Measurements from ENCODE around the gene STXBP2. TPM values are rescaled to one million over a fixed set of nuclear protein-coding genes. Genes with fewer than 3 reads are reported as not detected.

Gene STXBP2
- total RNA-seq, 1 donor from 2014 or later = 32.8 TPM

DNA sequence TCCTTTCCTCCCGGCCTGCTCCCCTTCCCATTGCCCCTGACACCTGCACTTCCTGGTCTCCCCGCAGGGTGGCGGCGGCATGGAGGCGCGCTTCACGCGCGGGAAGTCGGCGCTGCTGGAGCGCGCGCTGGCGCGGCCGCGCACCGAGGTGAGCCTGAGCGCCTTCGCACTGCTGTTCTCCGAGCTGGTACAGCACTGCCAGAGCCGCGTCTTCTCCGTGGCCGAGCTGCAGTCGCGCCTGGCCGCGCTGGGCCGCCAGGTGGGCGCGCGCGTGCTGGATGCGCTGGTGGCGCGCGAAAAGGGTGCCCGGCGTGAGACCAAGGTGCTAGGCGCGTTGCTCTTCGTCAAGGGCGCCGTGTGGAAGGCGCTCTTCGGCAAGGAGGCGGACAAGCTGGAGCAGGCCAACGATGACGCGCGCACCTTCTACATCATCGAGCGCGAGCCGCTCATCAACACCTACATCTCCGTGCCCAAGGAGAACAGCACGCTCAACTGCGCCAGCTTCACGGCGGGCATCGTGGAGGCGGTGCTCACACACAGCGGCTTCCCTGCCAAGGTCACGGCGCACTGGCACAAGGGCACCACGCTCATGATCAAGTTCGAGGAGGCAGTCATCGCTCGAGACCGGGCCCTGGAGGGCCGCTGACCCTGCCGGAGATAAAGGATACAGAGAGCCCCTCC is 45.4 kb downstream of the STXBP2 start:
- H3K4me3 Mint-ChIP-seq (ENCODE audit: unreplicated experiment) = peak overlapping the region; percentile 90
- peak; percentile 59 for DNase-seq
- peaks cover 12% of the 10 kb centered on the region for H3K9me3 Mint-ChIP-seq (ENCODE audit: unreplicated experiment)
- peaks cover 20% of the 10 kb centered on the region for H3K4me1 Mint-ChIP-seq (ENCODE audit: low read depth, unreplicated experiment)
- H3K36me3 Mint-ChIP-seq (ENCODE audit: unreplicated experiment) = no peaks in the 10 kb centered on the region
- peaks cover 7% of the 10 kb centered on the region for H3K27me3 Mint-ChIP-seq (ENCODE audit: unreplicated experiment)
- TF ChIP-seq, protein P1, sequence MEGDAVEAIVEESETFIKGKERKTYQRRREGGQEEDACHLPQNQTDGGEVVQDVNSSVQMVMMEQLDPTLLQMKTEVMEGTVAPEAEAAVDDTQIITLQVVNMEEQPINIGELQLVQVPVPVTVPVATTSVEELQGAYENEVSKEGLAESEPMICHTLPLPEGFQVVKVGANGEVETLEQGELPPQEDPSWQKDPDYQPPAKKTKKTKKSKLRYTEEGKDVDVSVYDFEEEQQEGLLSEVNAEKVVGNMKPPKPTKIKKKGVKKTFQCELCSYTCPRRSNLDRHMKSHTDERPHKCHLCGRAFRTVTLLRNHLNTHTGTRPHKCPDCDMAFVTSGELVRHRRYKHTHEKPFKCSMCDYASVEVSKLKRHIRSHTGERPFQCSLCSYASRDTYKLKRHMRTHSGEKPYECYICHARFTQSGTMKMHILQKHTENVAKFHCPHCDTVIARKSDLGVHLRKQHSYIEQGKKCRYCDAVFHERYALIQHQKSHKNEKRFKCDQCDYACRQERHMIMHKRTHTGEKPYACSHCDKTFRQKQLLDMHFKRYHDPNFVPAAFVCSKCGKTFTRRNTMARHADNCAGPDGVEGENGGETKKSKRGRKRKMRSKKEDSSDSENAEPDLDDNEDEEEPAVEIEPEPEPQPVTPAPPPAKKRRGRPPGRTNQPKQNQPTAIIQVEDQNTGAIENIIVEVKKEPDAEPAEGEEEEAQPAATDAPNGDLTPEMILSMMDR (IDR thresholded peaks at IDR 0.05; ENCODE audit: partially characterized antibody, unreplicated experiment) = peak; percentile 63
- peak overlapping the region; percentile 90 for H3K27ac Mint-ChIP-seq (ENCODE audit: unreplicated experiment)

DNA sequence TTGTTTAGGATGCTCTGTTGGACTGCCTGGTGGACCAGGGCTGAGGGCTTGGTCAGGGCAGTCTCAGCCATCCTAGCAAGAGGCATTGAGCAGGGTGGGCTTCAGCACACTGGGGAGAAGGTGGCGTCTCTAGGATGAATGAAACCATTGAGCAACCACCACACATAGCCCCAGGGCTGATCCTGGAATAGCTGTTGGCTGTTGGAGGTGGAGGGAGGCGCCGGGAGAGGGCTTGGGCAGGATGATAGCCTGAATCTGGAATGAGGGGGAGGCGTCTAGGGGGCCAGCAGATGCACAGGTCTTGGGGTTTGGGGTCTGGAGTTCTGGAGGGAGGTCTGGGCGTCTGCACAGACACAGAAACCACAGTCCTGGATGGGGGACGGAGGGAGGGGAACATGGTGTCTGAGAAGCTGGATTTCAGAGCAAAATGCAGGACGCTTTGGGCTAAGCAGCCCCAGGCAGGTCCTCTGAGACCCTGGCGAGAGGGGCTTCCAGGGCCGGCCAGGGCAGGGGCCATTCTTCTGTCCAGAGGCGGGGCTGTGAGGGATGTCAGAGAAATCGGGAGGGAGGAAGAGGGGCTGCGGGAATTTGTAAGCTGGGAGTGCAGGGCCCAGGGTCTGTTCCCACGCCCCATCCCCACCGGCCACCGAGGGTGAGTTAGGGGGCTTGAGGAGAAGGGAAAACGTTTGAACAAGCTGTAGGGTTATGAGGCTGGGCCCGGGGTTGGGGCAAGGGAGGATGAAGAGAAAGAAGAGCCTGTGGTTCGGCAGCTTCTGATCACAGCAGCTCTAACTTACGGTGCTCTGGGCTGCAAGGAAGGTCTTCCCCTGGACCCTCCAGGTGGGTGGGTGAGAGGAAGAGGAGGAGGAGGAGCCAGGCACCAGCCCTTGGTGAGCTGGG is 48.9 kb downstream of the STXBP2 start:
- Mint-ChIP-seq H3K36me3 (ENCODE audit: unreplicated experiment) (no peaks in the 10 kb centered on the region), H3K27ac (ENCODE audit: unreplicated experiment) (no peak overlapping the region), H3K27me3 (ENCODE audit: unreplicated experiment) (peaks cover 5% of the 10 kb centered on the region), H3K4me3 (ENCODE audit: unreplicated experiment) (peak overlapping the region; percentile 13), H3K9me3 (ENCODE audit: unreplicated experiment) (peaks cover 4% of the 10 kb centered on the region), H3K4me1 (ENCODE audit: low read depth, unreplicated experiment) (peaks cover 10% of the 10 kb centered on the region)
- TF ChIP-seq, protein P1 (IDR thresholded peaks at IDR 0.05; ENCODE audit: partially characterized antibody, unreplicated experiment) = no peak
- DNase-seq = no peak

DNA sequence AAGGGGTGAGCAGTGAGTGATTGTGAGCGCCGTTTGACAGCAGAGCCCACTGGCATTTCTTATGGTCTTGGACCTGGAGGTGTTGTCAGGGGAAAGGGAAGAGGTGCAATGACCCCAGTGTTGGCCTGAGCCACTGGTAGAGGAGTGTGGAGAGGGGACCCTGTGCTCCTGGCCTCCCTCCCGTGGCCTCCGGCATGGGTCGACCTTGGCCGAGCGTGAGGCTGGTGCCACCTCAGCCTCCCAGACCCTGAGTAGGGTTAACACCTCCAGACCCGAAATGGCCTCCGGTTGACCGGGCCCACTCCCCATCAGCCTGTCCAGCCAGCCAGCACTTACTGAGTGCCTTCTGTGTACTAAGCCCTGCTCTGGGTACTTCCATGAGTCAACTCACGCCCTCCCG is 50.3 kb downstream of the STXBP2 start:
- Mint-ChIP-seq H3K4me1 (ENCODE audit: low read depth, unreplicated experiment) (peaks cover 8% of the 10 kb centered on the region), H3K27me3 (ENCODE audit: unreplicated experiment) (peaks cover 5% of the 10 kb centered on the region), H3K36me3 (ENCODE audit: unreplicated experiment) (no peaks in the 10 kb centered on the region), H3K9me3 (ENCODE audit: unreplicated experiment) (peaks cover 4% of the 10 kb centered on the region), H3K4me3 (ENCODE audit: unreplicated experiment) (no peak overlapping the region), H3K27ac (ENCODE audit: unreplicated experiment) (no peak overlapping the region)
- DNase-seq = no peak
- TF ChIP-seq, protein P1 (IDR thresholded peaks at IDR 0.05; ENCODE audit: partially characterized antibody, unreplicated experiment) = no peak

DNA sequence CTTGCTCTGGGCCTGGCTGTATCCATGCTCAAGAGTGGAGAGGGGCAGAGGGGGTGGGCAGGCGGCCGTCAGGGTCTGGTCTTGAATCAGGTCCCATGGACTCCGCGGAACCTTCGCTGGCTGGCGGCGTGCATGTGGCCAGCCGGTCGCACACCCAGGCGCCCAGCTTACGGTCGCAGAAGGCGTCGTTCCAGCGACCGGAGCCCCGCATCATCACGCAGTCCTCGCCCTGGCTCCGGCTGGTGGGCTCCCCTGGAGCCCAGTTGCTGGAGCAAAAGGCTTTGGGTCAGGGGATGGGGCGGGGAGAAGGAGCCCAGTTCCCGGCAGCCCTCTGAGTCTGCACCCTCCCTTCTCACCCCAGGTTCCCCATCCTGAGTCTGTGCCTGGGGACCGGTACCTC is 52.3 kb downstream of the STXBP2 start:
- no peaks in the 10 kb centered on the region for H3K36me3 Mint-ChIP-seq (ENCODE audit: unreplicated experiment)
- H3K9me3 Mint-ChIP-seq (ENCODE audit: unreplicated experiment) = peaks cover 4% of the 10 kb centered on the region
- DNase-seq = no peak
- no peak overlapping the region for H3K4me3 Mint-ChIP-seq (ENCODE audit: unreplicated experiment)
- peaks cover 7% of the 10 kb centered on the region for H3K4me1 Mint-ChIP-seq (ENCODE audit: low read depth, unreplicated experiment)
- TF ChIP-seq, protein P1 (IDR thresholded peaks at IDR 0.05; ENCODE audit: partially characterized antibody, unreplicated experiment) = no peak
- H3K27me3 Mint-ChIP-seq (ENCODE audit: unreplicated experiment) = peaks cover 2% of the 10 kb centered on the region
- H3K27ac Mint-ChIP-seq (ENCODE audit: unreplicated experiment) = no peak overlapping the region

All from glutamatergic neuron (in vitro differentiated cells).